Hepatocyte (in vitro differentiated cells): ENCODE data around the gene ZNF195. TPM values are rescaled to one million over a fixed set of nuclear protein-coding genes. Genes with fewer than 3 reads are reported as not detected.

Source experiments
- DNase-seq: peaks from one replicate; pipeline ENCODE4 v3.0.0-alpha.2; 2016; ENCODE audit warnings: low spot score
- H2AFZ ChIP-seq: fragments of 200-600 bp; sonication (generic); 2 replicates; pipeline ENCODE4 v1.6.0; 2016; ENCODE audit warnings: antibody characterized with exemption, mild to moderate bottlenecking
- H3K27ac ChIP-seq: fragments of 200-600 bp; sonication (generic); 2 replicates; pipeline ENCODE4 v1.5.1; 2016; ENCODE audit warnings: mild to moderate bottlenecking
- H3K27me3 ChIP-seq: fragments of 200-600 bp; sonication (generic); 2 replicates; pipeline ENCODE4 v1.6.1; 2016
- H3K36me3 ChIP-seq: fragments of 200-600 bp; sonication (generic); replicated peaks from 2 replicates; pipeline ENCODE4 v1.5.1; 2016; ENCODE audit warnings: low read depth; ENCODE audit not compliant: insufficient read depth
- H3K4me1 ChIP-seq: fragments of 200-600 bp; sonication (generic); 2 replicates; pipeline ENCODE4 v1.5.1; 2016; ENCODE audit warnings: mild to moderate bottlenecking, moderate library complexity; ENCODE audit not compliant: insufficient read depth
- H3K4me2 ChIP-seq: fragments of 200-600 bp; sonication (generic); 2 replicates; pipeline ENCODE4 v1.6.0; 2016
- H3K4me3 ChIP-seq: fragments of 200-600 bp; sonication (generic); 2 replicates; pipeline ENCODE4 v1.5.1; 2016; ENCODE audit warnings: mild to moderate bottlenecking
- H3K79me2 ChIP-seq: fragments of 200-600 bp; sonication (generic); 2 replicates; pipeline ENCODE4 v1.6.0; 2017; ENCODE audit warnings: mild to moderate bottlenecking
- H3K9me2 ChIP-seq: fragments of 200-600 bp; sonication (generic); replicated peaks from 2 replicates; pipeline ENCODE4 v1.6.0; 2017; ENCODE audit warnings: mild to moderate bottlenecking; ENCODE audit not compliant: insufficient read depth
- H3K9me3 ChIP-seq: fragments of 200-600 bp; sonication (generic); 2 replicates; pipeline ENCODE4 v1.5.1; 2016; ENCODE audit warnings: low read depth, mild to moderate bottlenecking
- H4K20me1 ChIP-seq: fragments of 200-600 bp; sonication (generic); 2 replicates; pipeline ENCODE4 v1.6.0; 2016; ENCODE audit warnings: mild to moderate bottlenecking; ENCODE audit not compliant: insufficient read depth, poor library complexity, severe bottlenecking
- CTCF ChIP-seq: fragments of 200-600 bp; sonication (generic); IDR thresholded peaks from 2 replicates; pipeline ENCODE4 v1.5.1; 2016; ENCODE audit warnings: antibody characterized with exemption, mild to moderate bottlenecking; ENCODE audit not compliant: poor library complexity
- EZH2 ChIP-seq: fragments of 200-600 bp; sonication (generic); IDR thresholded peaks from 2 replicates; pipeline ENCODE4 v1.6.1; 2016; ENCODE audit warnings: antibody characterized with exemption, mild to moderate bottlenecking, borderline replicate concordance
- EZH2phosphoT487 ChIP-seq: fragments of 200-600 bp; sonication (generic); IDR thresholded peaks from one replicate; pipeline ENCODE4 v1.6.1; 2018; ENCODE audit warnings: antibody characterized with exemption, mild to moderate bottlenecking, low read depth, moderate library complexity; ENCODE audit not compliant: unreplicated experiment, severe bottlenecking
- WGBS: methylation state at CpG from one replicate; pipeline ENCODE4 v1.1.6; 2016; ENCODE audit warnings: low lambda C conversion rate; ENCODE audit errors: missing lambda C conversion rate; 5-methylcytosine and 5-hydroxymethylcytosine counted together
- polyA plus RNA-seq: library from polyadenylated mRNA; unstranded; fragments of >200 nt; fragmentation: Nextera tagmentation; extraction: Ambion mirVana; gene quantifications from 2 replicates; pipeline ENCODE4 v1.2.1, GENCODE V29; 2016
- total RNA-seq: library from RNA; depleted of rRNA; stranded (reverse); fragments of >200 nt; gene quantifications from 2 replicates; pipeline ENCODE4 v1.2.3, GENCODE V29; 2014

ZNF195 gene
- total and polyA plus RNA-seq, 2 experiments from 2014 or later = 27.5 to 44.1 TPM

- H3K79me2 ChIP-seq = peaks cover 20% of the 10 kb centered on the region
- H4K20me1 ChIP-seq = no peaks in the 10 kb centered on the region
- H3K9me3 ChIP-seq = no peaks in the 10 kb centered on the region
- H3K4me1 ChIP-seq = peaks cover 8% of the 10 kb centered on the region
- no peaks in the 10 kb centered on the region for H3K36me3 ChIP-seq
- no peak overlapping the region for H3K4me3 ChIP-seq
- H3K27ac ChIP-seq = no peak overlapping the region
- H3K27me3 ChIP-seq = no peaks in the 10 kb centered on the region
- no peak for TF ChIP-seq EZH2phosphoT487
- TF ChIP-seq EZH2 = no peak
- TF ChIP-seq CTCF = no peak
- no peak for DNase-seq
- WGBS = 80% methylated on average over 5 of the region's 5 CpGs
- H2AFZ ChIP-seq = no peak overlapping the region
- H3K9me2 ChIP-seq = no peaks in the 10 kb centered on the region
- no peak overlapping the region for H3K4me2 ChIP-seq
Observed at GRCh38 chr11:3381794-3382193, 2.8 kb upstream of the ZNF195 start.

DNA sequence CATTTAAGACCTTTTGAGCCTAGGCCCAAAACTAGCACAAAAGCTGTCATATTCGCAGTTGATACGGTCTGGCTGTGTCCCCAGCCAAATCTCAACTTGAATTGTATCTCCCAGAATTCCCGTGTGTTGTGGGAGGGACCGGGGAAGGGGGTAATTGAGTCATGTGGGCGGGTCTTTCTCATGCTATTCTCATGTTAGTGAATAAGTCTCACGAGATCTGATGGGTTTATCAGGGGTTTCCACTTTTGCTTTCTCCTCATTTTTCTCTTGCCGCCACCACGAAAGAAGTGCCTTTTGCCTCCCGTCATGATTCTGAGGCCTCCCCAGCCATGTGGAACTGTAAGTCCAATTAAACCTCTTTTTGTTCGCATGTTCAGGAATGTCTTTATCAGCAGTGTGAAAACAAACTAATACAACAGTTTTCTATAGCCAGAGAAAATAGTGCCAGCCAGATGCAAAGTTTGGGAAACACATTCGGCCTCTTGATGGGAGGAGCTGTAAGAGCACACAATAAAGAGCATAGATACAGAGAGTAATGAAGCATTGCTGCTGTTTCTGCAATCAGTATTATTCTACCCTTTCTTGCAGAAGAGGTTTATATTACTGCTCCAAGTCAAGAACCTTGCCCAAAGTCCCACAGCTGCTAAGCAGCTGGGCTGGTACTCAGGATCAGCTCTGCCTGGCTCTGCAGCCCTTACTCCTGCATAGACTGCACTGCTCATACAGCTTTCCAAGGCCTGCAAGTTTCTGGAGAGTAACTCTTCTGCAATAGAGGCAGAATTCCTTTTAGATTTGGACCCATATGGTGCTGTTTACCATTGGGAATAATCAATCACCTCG is 2.0 kb upstream of the ZNF195 start:
- Histone ChIP-seq H3K4me3 (no peak overlapping the region), H3K4me2 (no peak overlapping the region)

DNA sequence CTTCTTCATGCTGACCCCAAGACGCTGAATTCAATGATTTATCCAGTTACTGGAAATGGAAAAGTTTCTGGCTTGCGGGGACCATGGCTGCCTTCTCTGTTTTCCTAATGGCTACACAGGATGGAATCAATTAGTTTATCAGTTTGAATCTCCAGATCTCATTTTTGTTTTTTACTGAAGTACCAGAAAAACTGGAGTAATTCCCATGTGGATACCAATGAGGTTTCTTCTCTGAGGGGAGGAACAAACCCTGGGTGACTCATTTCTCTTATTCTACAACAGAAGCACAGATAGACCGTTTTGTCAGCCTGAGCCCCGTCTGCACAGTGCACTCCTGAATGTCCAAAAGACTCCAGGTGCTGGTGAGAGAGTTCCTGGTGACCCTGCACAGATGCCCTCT is 3.4 kb downstream of the ZNF195 start:
- Histone ChIP-seq H3K27me3 (no peaks in the 10 kb centered on the region), H3K4me1 (peaks cover 8% of the 10 kb centered on the region), H3K4me3 (no peak overlapping the region), H2AFZ (no peak overlapping the region), H3K79me2 (peaks cover 80% of the 10 kb centered on the region), H3K4me2 (no peak overlapping the region), H3K9me2 (no peaks in the 10 kb centered on the region), H3K27ac (no peak overlapping the region), H3K9me3 (no peaks in the 10 kb centered on the region), H4K20me1 (peaks cover 3% of the 10 kb centered on the region), H3K36me3 (no peaks in the 10 kb centered on the region)
- 81% methylated on average over 4 of the region's 4 CpGs for WGBS
- TF ChIP-seq CTCF (no peak), EZH2phosphoT487 (no peak), EZH2 (no peak)
- DNase-seq = no peak

More for the DNA sequence above, 2.0 kb upstream of the ZNF195 start:
- H3K9me2 ChIP-seq = no peaks in the 10 kb centered on the region
- H3K9me3 ChIP-seq = no peaks in the 10 kb centered on the region
- no peaks in the 10 kb centered on the region for H3K27me3 ChIP-seq
- H3K27ac ChIP-seq = no peak overlapping the region
- H3K36me3 ChIP-seq = no peaks in the 10 kb centered on the region
- peaks cover 29% of the 10 kb centered on the region for H3K79me2 ChIP-seq
- no peak for DNase-seq
- peaks cover 8% of the 10 kb centered on the region for H3K4me1 ChIP-seq
- TF ChIP-seq EZH2 (no peak), EZH2phosphoT487 (no peak), CTCF (no peak)
- WGBS = 65% methylated on average over 12 of the region's 12 CpGs
- no peaks in the 10 kb centered on the region for H4K20me1 ChIP-seq
- no peak overlapping the region for H2AFZ ChIP-seq
